ENCODE results near the gene SGF29.
A peak's percentile ranks its signal among the peaks of the same experiment; 100 is the strongest.
"Not testable (repeated sequence)": the region's sequence is repeated elsewhere in the genome, so short reads cannot be mapped to it uniquely, and the experiment has no call there.

SGF29 gene

DNA sequence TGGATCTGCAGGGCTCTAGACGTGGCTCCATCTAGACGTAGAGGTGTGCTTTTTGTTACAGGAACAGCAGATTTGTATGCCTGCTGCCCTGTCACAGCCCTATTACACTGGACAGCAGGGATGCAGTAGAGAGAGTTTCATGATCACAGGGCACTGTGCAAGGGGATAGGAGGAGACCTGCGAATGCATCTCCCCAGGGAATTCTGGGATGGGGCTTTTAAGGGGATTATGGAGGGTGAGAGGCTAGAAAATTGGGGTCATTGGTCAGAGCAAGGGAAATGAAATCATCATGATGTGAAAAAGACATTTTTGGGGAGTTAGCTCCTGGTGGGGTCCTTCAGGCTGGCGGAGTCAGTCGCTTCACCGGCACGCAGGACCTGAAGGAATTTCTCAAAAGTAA lies 11.1 kb upstream of the SGF29 start:
- Histone ChIP-seq H4K20me1 (no peaks in the 10 kb centered on the region), H3K4me3 (no peak overlapping the region), H3K27me3 (no peaks in the 10 kb centered on the region), H3K4me1 (peaks cover 0 to 44% (median 10%) of the 10 kb centered on the region in 10 experiments; a peak in 13 of 20 replicates), H3K9ac (peak overlapping the region in 2 of 11 experiments; percentile 0 to 24; a peak in 1 of 22 replicates), H3K4me2 (peak overlapping the region in 5 of 11 experiments; percentile 5 to 88 (median 44); a peak in 11 of 22 replicates), H3K36me3 (no peaks in the 10 kb centered on the region), H3K9me3 (replicated peaks in 1 of 11) (no peaks in the 10 kb centered on the region), H3K27ac (peak overlapping the region in 3 of 11 experiments; percentile 24 to 51 (median 48); a peak in 4 of 22 replicates)
- no peak for TF ChIP-seq Cebpa-rat (IDR thresholded peaks at IDR 0.05)

DNA sequence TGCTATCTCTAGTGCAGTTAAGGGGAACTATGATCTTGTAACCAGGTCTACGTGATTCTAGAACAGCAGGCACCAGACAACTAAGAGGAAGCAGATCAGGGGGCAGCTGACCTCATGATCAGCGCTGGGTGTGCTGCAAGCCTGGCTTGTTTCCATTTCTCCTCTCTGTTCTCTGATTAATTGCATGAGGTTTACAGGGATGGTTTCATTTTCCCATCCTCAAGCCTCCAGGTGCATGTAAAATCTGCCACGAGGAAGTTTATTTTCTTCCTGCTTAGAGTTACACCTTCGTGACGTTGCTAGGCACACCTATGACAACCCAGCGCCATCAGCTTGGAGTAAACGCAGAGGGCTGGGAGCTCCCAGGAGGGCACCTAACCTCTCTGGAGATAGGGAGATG lies 10.6 kb upstream of the SGF29 start:
- peak overlapping the region in 6 of 11 experiments; percentile 5 to 88 (median 42); a peak in 11 of 22 replicates for H3K4me2 ChIP-seq
- H4K20me1 ChIP-seq, result no peaks in the 10 kb centered on the region
- no peak for TF ChIP-seq Cebpa-rat (IDR thresholded peaks at IDR 0.05)

DNA sequence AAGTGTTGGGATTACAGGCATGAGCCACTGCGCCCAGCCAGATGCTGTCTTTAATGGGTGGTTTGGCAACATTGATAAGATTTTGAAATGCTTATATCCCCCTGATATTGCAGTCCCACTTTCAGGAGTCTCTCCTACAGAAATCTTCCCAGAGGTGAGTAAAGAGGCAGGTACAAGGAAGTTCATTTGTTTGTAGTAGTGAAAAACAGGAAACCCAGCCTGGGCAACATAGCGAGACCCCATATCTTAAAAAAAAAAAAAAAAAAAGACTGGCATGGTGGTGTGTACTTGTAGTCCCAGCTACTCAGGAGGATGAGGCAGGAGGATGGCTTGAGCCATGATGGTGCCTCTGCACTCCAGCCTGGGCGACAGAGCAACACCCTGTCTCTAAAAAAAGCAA lies 8.7 kb upstream of the SGF29 start:
- H3K27me3 ChIP-seq, result no peaks in the 10 kb centered on the region

More for the DNA sequence above, 10.6 kb upstream of the SGF29 start:
- Histone ChIP-seq H3K36me3 (no peaks in the 10 kb centered on the region), H3K27ac (peak overlapping the region in 3 of 11 experiments; percentile 24 to 51 (median 48); a peak in 4 of 22 replicates), H3K9me3 (replicated peaks in 1 of 11) (no peaks in the 10 kb centered on the region), H3K27me3 (no peaks in the 10 kb centered on the region), H3K9ac (peak overlapping the region in 2 of 11 experiments; percentile 0 to 32; a peak in 1 of 22 replicates), H3K4me1 (peaks cover 0 to 43% (median 10%) of the 10 kb centered on the region in 10 experiments; a peak in 13 of 20 replicates), H3K4me3 (no peak overlapping the region)

DNA sequence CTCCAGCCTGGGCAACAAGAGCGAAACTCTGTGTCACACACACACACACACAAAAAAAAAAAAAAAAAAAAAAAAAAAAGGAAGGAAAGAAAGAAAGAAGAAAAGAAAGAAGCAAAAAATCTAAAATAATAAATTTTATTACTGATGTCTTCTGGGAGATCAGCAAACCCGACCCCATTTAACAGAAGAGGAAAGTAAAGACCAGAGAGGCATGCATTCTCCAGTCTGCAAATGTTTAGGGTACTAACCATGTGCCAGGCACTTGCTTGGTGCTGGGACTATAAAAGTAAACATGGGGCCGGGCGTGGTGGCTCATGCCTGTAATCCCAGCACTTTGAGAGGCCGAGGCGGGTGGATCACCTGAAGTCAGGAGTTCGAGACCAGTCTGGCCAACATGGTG lies 7.8 kb upstream of the SGF29 start:
- not testable (repeated sequence) for H3K27me3 ChIP-seq; H3K36me3 ChIP-seq; H4K20me1 ChIP-seq; H3K4me2 ChIP-seq; H3K9me3 ChIP-seq (replicated peaks in 1 of 11); H3K9ac ChIP-seq; H3K4me3 ChIP-seq; H3K27ac ChIP-seq
- peaks cover 0 to 26% (median 11%) of the 10 kb centered on the region in 10 experiments; a peak in 14 of 20 replicates for H3K4me1 ChIP-seq

More for the DNA sequence above, 8.7 kb upstream of the SGF29 start:
- Histone ChIP-seq H3K9ac (no peak overlapping the region), H3K4me2 (no peak overlapping the region), H3K27ac (no peak overlapping the region), H4K20me1 (no peaks in the 10 kb centered on the region), H3K4me1 (peaks cover 0 to 31% (median 11%) of the 10 kb centered on the region in 10 experiments; a peak in 14 of 20 replicates), H3K36me3 (no peaks in the 10 kb centered on the region), H3K4me3 (no peak overlapping the region), H3K9me3 (replicated peaks in 1 of 11) (no peaks in the 10 kb centered on the region)
- no peak for TF ChIP-seq Cebpa-rat (IDR thresholded peaks at IDR 0.05)

DNA sequence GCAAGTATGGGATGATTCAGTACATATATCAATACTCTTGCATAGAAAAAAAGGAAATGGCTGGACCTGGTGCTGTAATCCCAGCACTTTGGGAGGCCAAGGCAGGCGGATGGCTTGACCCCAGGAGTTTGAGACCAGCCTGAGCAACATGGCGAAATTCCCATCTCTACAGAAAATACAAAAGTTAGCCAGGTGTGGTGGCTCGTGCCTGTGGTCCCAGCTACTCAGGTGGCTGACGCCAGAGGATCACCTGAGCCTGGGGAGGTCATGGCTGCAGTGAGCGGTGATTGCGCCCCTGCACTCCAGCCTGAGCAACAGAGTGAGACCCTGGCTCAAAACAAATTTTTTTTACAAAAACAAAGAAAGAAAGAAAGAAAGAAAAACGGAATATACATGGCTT lies 7.1 kb upstream of the SGF29 start:
- H3K4me3 ChIP-seq, result no peak overlapping the region
- H3K4me2 ChIP-seq, result no peak overlapping the region
- H3K9me3 ChIP-seq (replicated peaks in 1 of 11), result no peaks in the 10 kb centered on the region
- no peak overlapping the region for H3K27ac ChIP-seq
- H3K36me3 ChIP-seq, result no peaks in the 10 kb centered on the region
- no peaks in the 10 kb centered on the region for H3K27me3 ChIP-seq
- no peak overlapping the region for H3K9ac ChIP-seq
- H4K20me1 ChIP-seq, result no peaks in the 10 kb centered on the region
- no peak for TF ChIP-seq Cebpa-rat (IDR thresholded peaks at IDR 0.05)
- peaks cover 0 to 26% (median 11%) of the 10 kb centered on the region in 10 experiments; a peak in 14 of 20 replicates for H3K4me1 ChIP-seq

DNA sequence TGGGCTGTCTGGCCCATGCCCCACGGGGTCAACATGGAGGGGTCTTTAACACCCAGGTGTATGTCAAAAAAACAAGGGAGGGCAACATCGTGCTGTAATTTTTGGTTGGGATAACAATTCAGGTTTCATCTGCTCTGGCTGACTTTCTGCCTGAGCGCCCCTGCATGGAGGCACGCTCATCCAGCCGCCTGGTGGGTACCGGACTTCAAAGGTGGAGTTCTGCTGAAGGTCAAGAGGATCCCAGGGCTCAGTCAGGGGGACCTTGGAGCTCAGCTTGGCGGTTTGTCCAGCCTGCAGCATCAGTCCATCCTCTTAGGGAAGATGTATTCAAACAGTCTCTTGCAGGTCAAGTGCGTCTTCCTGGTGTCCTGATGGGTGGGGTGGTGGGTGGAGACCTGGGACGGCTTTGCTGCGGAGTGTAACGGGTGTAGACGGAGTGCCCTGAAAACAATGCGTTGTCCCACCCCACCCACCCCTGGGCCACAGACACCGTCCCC lies 5.4 kb upstream of the SGF29 start:
- Histone ChIP-seq H4K20me1 (no peaks in the 10 kb centered on the region), H3K4me3 (no peak overlapping the region), H3K27me3 (no peaks in the 10 kb centered on the region), H3K27ac (no peak overlapping the region), H3K36me3 (no peaks in the 10 kb centered on the region), H3K9ac (no peak overlapping the region), H3K4me2 (no peak overlapping the region), H3K9me3 (replicated peaks in 1 of 11) (no peaks in the 10 kb centered on the region), H3K4me1 (peaks cover 4 to 19% (median 8%) of the 10 kb centered on the region in 10 experiments)
- no peak for TF ChIP-seq Cebpa-rat (IDR thresholded peaks at IDR 0.05)

DNA sequence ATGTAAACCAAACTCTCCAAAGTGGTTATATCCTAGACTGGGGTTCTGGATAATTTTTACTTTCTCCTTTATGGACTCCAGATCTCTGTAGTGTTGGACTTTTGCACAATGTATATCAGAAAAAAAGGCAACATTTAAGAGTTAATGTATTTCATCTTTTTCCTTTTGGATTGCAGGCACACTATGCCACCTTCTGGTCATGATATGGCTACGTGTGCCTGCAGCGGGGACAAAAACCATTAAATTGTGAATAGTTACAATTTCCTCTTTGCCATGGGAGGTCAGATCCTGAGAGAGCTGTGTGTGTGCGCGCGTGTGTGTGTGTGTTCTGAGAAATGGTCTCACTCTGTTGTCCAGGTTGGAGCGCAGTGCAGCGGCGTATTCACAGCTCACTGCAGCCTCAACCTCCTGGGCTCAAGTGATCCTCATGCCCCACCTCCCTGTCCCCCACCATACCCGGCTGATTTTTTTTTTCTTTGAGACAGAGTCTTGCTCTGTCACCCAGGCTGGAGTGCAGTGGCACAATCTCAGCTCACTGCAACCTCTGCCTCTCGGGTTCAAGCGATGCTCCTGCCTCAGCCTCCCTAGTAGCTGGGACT lies 4.3 kb upstream of the SGF29 start:
- H3K9ac ChIP-seq, result peak overlapping the region in 1 of 11 experiments; percentile 4; a peak in 1 of 22 replicates
- H3K4me2 ChIP-seq, result peak overlapping the region in 4 of 11 experiments; percentile 5 to 32 (median 18); a peak in 2 of 22 replicates
- no peaks in the 10 kb centered on the region for H3K36me3 ChIP-seq
- no peaks in the 10 kb centered on the region for H3K27me3 ChIP-seq
- peaks cover 7 to 14% (median 9%) of the 10 kb centered on the region in 10 experiments for H3K4me1 ChIP-seq
- H4K20me1 ChIP-seq, result peaks cover 0 to 1% (median 0%) of the 10 kb centered on the region in 11 experiments; a peak in 4 of 22 replicates
- H3K4me3 ChIP-seq, result no peak overlapping the region
- TF ChIP-seq Cebpa-rat (IDR thresholded peaks at IDR 0.05), result no peak
- no peak overlapping the region for H3K27ac ChIP-seq
- no peaks in the 10 kb centered on the region for H3K9me3 ChIP-seq (replicated peaks in 1 of 11)

DNA sequence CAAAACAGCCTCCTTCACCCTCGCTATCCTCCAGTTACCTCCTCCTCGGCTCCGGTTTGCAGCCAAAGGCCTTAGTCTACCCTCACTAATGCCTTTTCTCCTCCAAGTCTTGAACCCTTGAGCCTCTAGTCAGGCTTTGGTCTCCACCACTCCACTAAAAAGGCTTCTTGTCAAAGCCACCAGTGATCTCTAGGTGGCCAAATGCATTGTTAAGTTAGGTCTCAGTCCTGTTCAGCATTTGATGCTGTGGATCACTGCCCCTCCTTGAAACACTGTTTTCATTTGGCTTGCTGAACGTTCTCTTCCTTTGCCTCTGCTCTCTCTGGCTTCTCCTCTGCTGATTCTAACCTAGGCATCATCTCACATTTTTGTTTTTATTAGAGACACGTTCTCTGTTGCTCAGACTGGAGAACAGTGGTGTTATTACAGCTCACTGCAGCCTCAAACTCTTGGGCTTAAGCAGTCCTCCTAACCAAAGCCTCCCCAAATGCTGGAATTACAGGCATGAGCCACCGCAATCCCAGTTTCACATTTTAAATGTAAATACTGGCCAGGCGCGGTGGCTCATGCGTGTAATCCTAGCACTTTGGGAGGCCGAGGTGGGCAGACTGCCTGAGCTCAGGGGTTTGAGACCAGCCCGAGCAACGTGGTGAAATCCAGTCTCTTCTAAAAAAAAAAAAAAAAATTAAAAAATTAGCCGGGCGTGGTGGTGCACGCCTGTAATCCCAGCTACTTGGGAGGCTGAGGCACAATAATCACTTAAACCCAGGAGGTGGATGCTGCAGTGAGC lies 1.1 kb downstream of the SGF29 start:
- Histone ChIP-seq H3K36me3 (peaks cover 25 to 50% (median 38%) of the 10 kb centered on the region in 11 experiments), H3K4me3 (peak overlapping the region; percentile 46 to 77 (median 66)), H3K27me3 (no peaks in the 10 kb centered on the region), H4K20me1 (peaks cover 0 to 33% (median 0%) of the 10 kb centered on the region in 11 experiments; a peak in 7 of 22 replicates), H3K27ac (peak overlapping the region in 8 of 11 experiments; percentile 18 to 97 (median 53); a peak in 14 of 22 replicates), H3K9ac (peak overlapping the region; percentile 26 to 98 (median 71); a peak in 20 of 22 replicates), H3K4me1 (peaks cover 15 to 37% (median 32%) of the 10 kb centered on the region in 10 experiments), H3K9me3 (replicated peaks in 1 of 11) (peaks cover 0 to 17% (median 15%) of the 10 kb centered on the region in 11 experiments; a peak in 18 of 22 replicates), H3K4me2 (peak overlapping the region; percentile 78 to 100 (median 88))
- TF ChIP-seq Cebpa-rat (IDR thresholded peaks at IDR 0.05), result no peak

DNA sequence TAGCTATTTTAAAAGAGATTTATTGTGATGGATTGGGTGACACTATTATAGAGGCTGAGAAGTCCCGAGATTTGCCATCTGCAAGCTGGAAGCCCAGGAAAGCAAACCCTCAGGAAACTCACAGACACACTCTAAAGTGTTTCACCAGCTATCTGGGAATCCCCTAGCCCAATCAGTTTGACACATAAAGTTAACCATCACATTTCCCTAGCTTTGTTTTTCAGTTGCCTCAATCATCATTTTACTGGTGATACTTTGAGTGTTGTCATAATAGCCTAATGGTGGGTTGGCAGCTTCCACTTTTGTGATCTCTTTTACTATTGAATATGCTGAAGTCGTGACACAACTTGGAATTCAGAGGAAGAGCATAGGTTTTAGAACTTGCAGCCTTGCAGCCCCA lies 1.8 kb downstream of the SGF29 start:
- Histone ChIP-seq H3K36me3 (peaks cover 26 to 55% (median 43%) of the 10 kb centered on the region in 11 experiments), H3K4me1 (peaks cover 15 to 41% (median 33%) of the 10 kb centered on the region in 10 experiments), H3K27me3 (no peaks in the 10 kb centered on the region), H3K27ac (no peak overlapping the region), H3K9me3 (replicated peaks in 1 of 11) (peaks cover 0 to 22% (median 17%) of the 10 kb centered on the region in 11 experiments; a peak in 18 of 22 replicates), H3K4me2 (peak overlapping the region in 9 of 11 experiments; percentile 78 to 100 (median 88); a peak in 14 of 22 replicates), H3K4me3 (no peak overlapping the region), H3K9ac (no peak overlapping the region), H4K20me1 (peaks cover 0 to 33% (median 0%) of the 10 kb centered on the region in 11 experiments; a peak in 7 of 22 replicates)
- TF ChIP-seq Cebpa-rat (IDR thresholded peaks at IDR 0.05), result no peak
